H1 (cell line): Measurements from ENCODE around the gene BORCS6. TPM values are rescaled to one million over a fixed set of nuclear protein-coding genes. Genes with fewer than 3 reads are reported as not detected.

ENCODE experiments used
- BACH1 ChIP-seq: IDR thresholded peaks from 2 replicates; pipeline ENCODE4 v1.6.1; 2012; ENCODE audit warnings: low read length, improper control_type of control experiment
- BCL11A ChIP-seq, 2 experiments: IDR thresholded peaks; one replicate each; pipeline ENCODE4 v1.6.1; 2011; ENCODE audit warnings: low read depth in 2 of 2, low read length in 2 of 2, mild to moderate bottlenecking in 2 of 2
- CBX8 ChIP-seq: fragments of 300-800, 300-1000 bp; sonication (generic); IDR thresholded peaks from 2 replicates; pipeline ENCODE4 v1.7.1; 2016; ENCODE audit warnings: low read depth, low read length, borderline replicate concordance
- CEBPB ChIP-seq: IDR thresholded peaks from 2 replicates; pipeline ENCODE4 v1.6.1; 2012; ENCODE audit warnings: low read depth, low read length
- EGR1 ChIP-seq: IDR thresholded peaks from 2 replicates; pipeline ENCODE4 v1.6.1; 2011; ENCODE audit warnings: low read depth, low read length, borderline replicate concordance
- GABPA ChIP-seq: IDR thresholded peaks from 2 replicates; pipeline ENCODE4 v1.6.1; 2011; ENCODE audit warnings: mild to moderate bottlenecking, low read length, moderate library complexity, borderline replicate concordance; ENCODE audit not compliant: insufficient read depth
- KDM4A ChIP-seq: IDR thresholded peaks from one replicate; pipeline ENCODE4 v1.7.1; 2012; ENCODE audit warnings: low read depth, mild to moderate bottlenecking, moderate library complexity, low read length, inconsistent platforms; ENCODE audit not compliant: severe bottlenecking
- MAX ChIP-seq: IDR thresholded peaks from 2 replicates; pipeline ENCODE4 v1.6.1; 2012; ENCODE audit warnings: inconsistent platforms
- PHF8 ChIP-seq: fragments of 200-600 bp; sonication (generic); conservative IDR thresholded peaks from 2 replicates; pipeline ENCODE4 v1.7.1; 2012; ENCODE audit warnings: low read depth, mild to moderate bottlenecking, inconsistent platforms, low read length, moderate library complexity
- POLR2A ChIP-seq, 2 experiments: IDR thresholded peaks; 1 replicate in 1 of 2; 2 replicates in 1 of 2; pipeline ENCODE4 v1.6.1; 2011; ENCODE audit warnings: low read depth in 2 of 2, low read length in 2 of 2, mild to moderate bottlenecking in 2 of 2; ENCODE audit errors: control extremely low read depth in 1 of 2
- RBBP5 ChIP-seq: IDR thresholded peaks from 2 replicates; pipeline ENCODE4 v1.7.1; 2012; ENCODE audit warnings: low read depth, mild to moderate bottlenecking, inconsistent platforms, low read length, moderate library complexity, borderline replicate concordance
- SIX5 ChIP-seq: IDR thresholded peaks from 2 replicates; pipeline ENCODE4 v1.6.1; 2011; ENCODE audit warnings: mild to moderate bottlenecking, low read depth, low read length
- SP1 ChIP-seq: IDR thresholded peaks from 2 replicates; pipeline ENCODE4 v1.6.1; 2011; ENCODE audit warnings: low read depth, low read length
- SP4 ChIP-seq: IDR thresholded peaks from 2 replicates; pipeline ENCODE4 v1.6.1; 2012; ENCODE audit warnings: low read length, inconsistent platforms
- TAF1 ChIP-seq: IDR thresholded peaks from 2 replicates; pipeline ENCODE4 v1.6.1; 2011; ENCODE audit warnings: mild to moderate bottlenecking, low read depth, low read length
- TAF7 ChIP-seq: optimal IDR thresholded peaks from 2 replicates; pipeline ENCODE3; 2011; ENCODE audit warnings: low read depth, mild to moderate bottlenecking, inconsistent platforms, low read length, moderate library complexity, borderline replicate concordance
- USF2 ChIP-seq: IDR thresholded peaks from 2 replicates; pipeline ENCODE4 v1.6.1; 2011; ENCODE audit warnings: low read length, improper control_type of control experiment
- ZNF274 ChIP-seq: IDR thresholded peaks from 2 replicates; pipeline ENCODE4 v1.7.0; 2012; ENCODE audit warnings: low read length, borderline replicate concordance; ENCODE audit errors: extremely low read depth
- polyA plus RNA-seq, 7 experiments: library from polyadenylated mRNA; depleted of rRNA in 3 of 7; stranded (reverse) in 5 of 7; unstranded in 2 of 7; fragments of >200 nt in 5 of 7; fragments of 200-250 nt in 2 of 7; gene quantifications; 1 replicate in 5 of 7; 2 replicates in 1 of 7; 4 replicates in 1 of 7; pipeline versions ENCODE4 v1.2.1 to v1.2.3, GENCODE V29; 2011 to 2013; ENCODE audit warnings: missing spikeins in 2 of 7, mixed read lengths in 2 of 7
- total RNA-seq: library from RNA; stranded (reverse); fragmentation: NEBNext Ultra II Directional; extraction: Animal tissue kit (Norgen Biotek cat#: 25700); gene quantifications from 2 replicates; pipeline ENCODE4 v1.2.1, GENCODE V29; 2021
- TF ChIP-seq, protein P1 (sequence below): IDR thresholded peaks from 2 replicates; pipeline ENCODE4 v1.6.1; 2011; ENCODE audit warnings: low read depth, mild to moderate bottlenecking, low read length; ENCODE audit not compliant: insufficient read depth

The BORCS6 gene
- total and polyA plus RNA-seq, 2 of the 8 experiments (the other 6 are each of a cell fraction or from before 2014, with no cell fraction given), result 3.3 to 3.6 TPM

DNA sequence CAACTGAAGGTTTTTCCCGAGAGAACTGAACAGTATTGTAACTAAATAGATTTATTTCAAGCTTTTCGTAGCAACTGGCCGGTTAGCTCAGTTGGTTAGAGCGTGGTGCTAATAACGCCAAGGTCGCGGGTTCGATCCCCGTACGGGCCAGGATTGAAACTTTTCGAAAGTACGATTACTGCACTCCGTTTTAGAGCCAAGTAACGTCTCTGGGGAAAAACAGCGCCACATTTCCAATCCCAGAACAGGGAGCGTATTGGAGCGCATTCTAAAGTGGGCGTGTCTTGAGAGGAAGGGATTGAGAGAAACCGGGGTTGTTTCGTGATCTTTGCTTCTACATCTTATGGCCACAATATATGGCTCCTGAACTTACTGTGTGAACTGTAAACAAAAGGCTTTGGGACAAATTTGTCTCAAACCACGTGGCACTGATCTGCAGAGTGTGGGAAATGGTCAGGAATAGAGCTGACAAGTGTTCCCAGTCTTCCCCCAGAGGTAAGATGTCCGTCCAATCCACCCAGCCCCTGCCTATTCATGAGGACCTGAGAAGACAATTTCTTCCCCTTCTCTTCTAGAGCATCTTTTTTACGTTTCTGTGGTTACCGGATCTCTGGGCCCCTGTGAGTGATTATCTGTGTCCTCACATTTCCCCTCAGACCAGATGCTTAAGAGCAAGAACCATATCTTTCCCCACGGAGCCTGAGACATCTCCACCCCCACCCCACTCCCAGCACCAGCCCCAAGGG is 2.3 kb downstream of the BORCS6 start (continued):
- TF ChIP-seq MAX, result peak; percentile 11; the same call in 1 of the 2 replicates
- no peak for TF ChIP-seq USF2
- no peak for TF ChIP-seq EGR1
- no peak for TF ChIP-seq CBX8
- peak; percentile 44 for TF ChIP-seq TAF7
- TF ChIP-seq KDM4A, result no peak
- no peak for TF ChIP-seq PHF8
- TF ChIP-seq SP1, result 0 out of 2 replicates have a peak, but pooled peaks have one; percentile 27
- TF ChIP-seq RBBP5, result no peak
- TF ChIP-seq POLR2A (IDR thresholded peaks at IDR 0.05; ENCODE audit: control extremely low read depth in 1 of 2, low read depth in 2 of 2, low read length in 2 of 2), result no peak
- TF ChIP-seq BACH1, result no peak
- TF ChIP-seq, protein P1, sequence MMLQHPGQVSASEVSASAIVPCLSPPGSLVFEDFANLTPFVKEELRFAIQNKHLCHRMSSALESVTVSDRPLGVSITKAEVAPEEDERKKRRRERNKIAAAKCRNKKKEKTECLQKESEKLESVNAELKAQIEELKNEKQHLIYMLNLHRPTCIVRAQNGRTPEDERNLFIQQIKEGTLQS, result no peak
- 0 out of 2 replicates have a peak, but pooled peaks have one; percentile 48 for TF ChIP-seq CEBPB
- no peak for TF ChIP-seq GABPA
- TF ChIP-seq TAF1, result no peak
- no peak for TF ChIP-seq ZNF274
- no peak for TF ChIP-seq SP4
- TF ChIP-seq BCL11A (IDR thresholded peaks at IDR 0.05; ENCODE audit: low read depth in 2 of 2, low read length in 2 of 2), result no peak
- no peak for TF ChIP-seq SIX5
